Neural progenitor cell (in vitro differentiated cells): ENCODE data around the gene JPH3. TPM values are rescaled to one million over a fixed set of nuclear protein-coding genes. Genes with fewer than 3 reads are reported as not detected.

Experiments
- DNase-seq: peaks from one replicate; pipeline ENCODE4 v3.0.0-alpha.2; 2016; ENCODE audit warnings: low spot score
- H2AFZ ChIP-seq: fragments of 200-600 bp; sonication (generic); replicated peaks from 2 replicates; pipeline ENCODE4 v1.6.1; 2016; ENCODE audit warnings: antibody characterized with exemption
- H3F3A ChIP-seq: fragments of 200-600 bp; sonication (generic); 2 replicates; pipeline ENCODE4 v1.6.1; 2016; ENCODE audit warnings: antibody characterized with exemption, low read depth
- H3K27ac ChIP-seq: fragments of 200-600 bp; sonication (generic); 2 replicates; pipeline ENCODE4 v1.5.1; 2016; ENCODE audit warnings: mild to moderate bottlenecking
- H3K27me3 ChIP-seq: fragments of 200-600 bp; sonication (generic); 2 replicates; pipeline ENCODE4 v1.6.1; 2016; ENCODE audit warnings: mild to moderate bottlenecking, moderate library complexity
- H3K36me3 ChIP-seq: fragments of 200-600 bp; sonication (generic); 2 replicates; pipeline ENCODE4 v1.5.1; 2016
- H3K4me1 ChIP-seq: fragments of 200-600 bp; sonication (generic); 2 replicates; pipeline ENCODE4 v1.6.1; 2016; ENCODE audit warnings: mixed run types
- H3K4me2 ChIP-seq: fragments of 200-600 bp; sonication (generic); 2 replicates; pipeline ENCODE4 v1.6.1; 2016
- H3K4me3 ChIP-seq: fragments of 200-600 bp; sonication (generic); 2 replicates; pipeline ENCODE4 v1.5.1; 2016
- H3K79me2 ChIP-seq: fragments of 200-600 bp; sonication (generic); 2 replicates; pipeline ENCODE4 v1.6.1; 2016; ENCODE audit warnings: low read depth
- H3K9ac ChIP-seq: fragments of 200-600 bp; sonication (generic); 2 replicates; pipeline ENCODE4 v1.6.1; 2016
- H3K9me3 ChIP-seq: fragments of 200-600 bp; sonication (generic); 2 replicates; pipeline ENCODE4 v1.5.1; 2016; ENCODE audit warnings: low read depth
- H4K20me1 ChIP-seq: fragments of 200-600 bp; sonication (generic); 2 replicates; pipeline ENCODE4 v1.6.1; 2016; ENCODE audit warnings: low read depth
- H3K27ac Mint-ChIP-seq: 3 replicates; pipeline ENCODE4 v1.8.0; 2021; ENCODE audit warnings: mixed read lengths
- H3K27me3 Mint-ChIP-seq: 2 replicates; pipeline ENCODE4 v1.8.0; 2022; ENCODE audit warnings: low read depth, mild to moderate bottlenecking, inconsistent platforms, moderate library complexity, mixed read lengths; ENCODE audit not compliant: insufficient read depth
- H3K36me3 Mint-ChIP-seq: 3 replicates; pipeline ENCODE4 v1.8.0; 2021; ENCODE audit warnings: mixed read lengths
- H3K4me1 Mint-ChIP-seq: 3 replicates; pipeline ENCODE4 v1.8.0; 2021; ENCODE audit warnings: mixed read lengths
- H3K4me3 Mint-ChIP-seq: 3 replicates; pipeline ENCODE4 v1.8.0; 2021; ENCODE audit warnings: mild to moderate bottlenecking, moderate library complexity, mixed read lengths
- H3K9me3 Mint-ChIP-seq: 3 replicates; pipeline ENCODE4 v1.8.0; 2020; ENCODE audit warnings: mixed read lengths
- EZH2 ChIP-seq: fragments of 200-600 bp; sonication (generic); IDR thresholded peaks from 2 replicates; pipeline ENCODE4 v1.6.1; 2017; ENCODE audit warnings: antibody characterized with exemption, mild to moderate bottlenecking, moderate library complexity
- EZH2phosphoT487 ChIP-seq: fragments of 200-600 bp; sonication (generic); IDR thresholded peaks from 2 replicates; pipeline ENCODE4 v1.6.1; 2017; ENCODE audit warnings: antibody characterized with exemption
- total RNA-seq: library from RNA; depleted of rRNA; stranded (reverse); fragments of >200 nt; gene quantifications from 2 replicates; pipeline ENCODE4 v1.2.3, GENCODE V29; 2015; ENCODE audit warnings: low replicate concordance
- TF ChIP-seq, protein P1 (sequence below): fragments of 200-600 bp; sonication (generic); IDR thresholded peaks from 2 replicates; pipeline ENCODE4 v1.5.1; 2017; ENCODE audit warnings: antibody characterized with exemption, mild to moderate bottlenecking

The JPH3 gene
- total RNA-seq, 1 donor from 2014 or later: 7.1 TPM

- Histone ChIP-seq H3F3A (peaks cover 16% of the 10 kb centered on the region), H2AFZ (no peak overlapping the region), H3K4me1 (peaks cover 16% of the 10 kb centered on the region), H3K9ac (no peak overlapping the region), H3K27ac (no peak overlapping the region), H3K36me3 (no peaks in the 10 kb centered on the region), H3K4me2 (no peak overlapping the region), H3K4me3 (no peak overlapping the region), H3K27me3 (no peaks in the 10 kb centered on the region), H3K9me3 (no peaks in the 10 kb centered on the region), H4K20me1 (peaks cover 61% of the 10 kb centered on the region), H3K79me2 (no peaks in the 10 kb centered on the region)
- H3K36me3 Mint-ChIP-seq: no peaks in the 10 kb centered on the region
- H3K4me1 Mint-ChIP-seq: peaks cover 4% of the 10 kb centered on the region
- H3K27me3 Mint-ChIP-seq: peaks cover 3% of the 10 kb centered on the region
- no peak overlapping the region for H3K27ac Mint-ChIP-seq
- no peak for DNase-seq
- H3K4me3 Mint-ChIP-seq: no peak overlapping the region
- H3K9me3 Mint-ChIP-seq: no peaks in the 10 kb centered on the region
- TF ChIP-seq EZH2: no peak
- TF ChIP-seq, protein P1, sequence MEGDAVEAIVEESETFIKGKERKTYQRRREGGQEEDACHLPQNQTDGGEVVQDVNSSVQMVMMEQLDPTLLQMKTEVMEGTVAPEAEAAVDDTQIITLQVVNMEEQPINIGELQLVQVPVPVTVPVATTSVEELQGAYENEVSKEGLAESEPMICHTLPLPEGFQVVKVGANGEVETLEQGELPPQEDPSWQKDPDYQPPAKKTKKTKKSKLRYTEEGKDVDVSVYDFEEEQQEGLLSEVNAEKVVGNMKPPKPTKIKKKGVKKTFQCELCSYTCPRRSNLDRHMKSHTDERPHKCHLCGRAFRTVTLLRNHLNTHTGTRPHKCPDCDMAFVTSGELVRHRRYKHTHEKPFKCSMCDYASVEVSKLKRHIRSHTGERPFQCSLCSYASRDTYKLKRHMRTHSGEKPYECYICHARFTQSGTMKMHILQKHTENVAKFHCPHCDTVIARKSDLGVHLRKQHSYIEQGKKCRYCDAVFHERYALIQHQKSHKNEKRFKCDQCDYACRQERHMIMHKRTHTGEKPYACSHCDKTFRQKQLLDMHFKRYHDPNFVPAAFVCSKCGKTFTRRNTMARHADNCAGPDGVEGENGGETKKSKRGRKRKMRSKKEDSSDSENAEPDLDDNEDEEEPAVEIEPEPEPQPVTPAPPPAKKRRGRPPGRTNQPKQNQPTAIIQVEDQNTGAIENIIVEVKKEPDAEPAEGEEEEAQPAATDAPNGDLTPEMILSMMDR: peak; percentile 21
- no peak for TF ChIP-seq EZH2phosphoT487
Measured at GRCh38 chr16:87662254-87663204, 60.2 kb downstream of the JPH3 start.

DNA sequence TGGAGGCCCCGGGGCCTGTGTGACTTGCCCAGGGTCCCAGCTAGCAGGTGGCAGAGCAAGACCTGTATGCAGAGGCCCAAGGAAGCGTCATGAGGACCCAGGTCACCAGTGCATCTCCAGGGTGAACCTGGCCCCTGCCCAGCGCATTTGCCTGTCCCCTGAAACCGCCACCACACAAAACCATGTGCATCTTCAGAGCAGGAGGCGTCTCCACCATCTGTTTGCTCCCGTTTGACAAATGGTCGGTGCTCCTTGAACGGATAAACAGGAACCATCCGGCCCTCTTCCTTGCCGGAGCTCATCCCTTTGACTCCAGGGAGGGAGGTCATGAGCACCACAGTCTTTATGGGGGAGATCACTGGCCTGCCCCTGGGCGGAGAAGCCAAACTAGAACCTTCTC lies 62.5 kb downstream of the JPH3 start:
- no peak overlapping the region for H2AFZ ChIP-seq
- TF ChIP-seq EZH2 (no peak), EZH2phosphoT487 (no peak)
- TF ChIP-seq, protein P1: no peak
- no peaks in the 10 kb centered on the region for H3K79me2 ChIP-seq
- H3K27me3 ChIP-seq: no peaks in the 10 kb centered on the region
- no peak for DNase-seq
- peaks cover 5% of the 10 kb centered on the region for H3K4me1 ChIP-seq
- no peak overlapping the region for H3K27ac ChIP-seq
- H3K36me3 ChIP-seq: no peaks in the 10 kb centered on the region
- H3F3A ChIP-seq: peaks cover 6% of the 10 kb centered on the region
- Mint-ChIP-seq H3K4me1 (peaks cover 4% of the 10 kb centered on the region), H3K9me3 (no peaks in the 10 kb centered on the region), H3K27me3 (peaks cover 7% of the 10 kb centered on the region), H3K36me3 (no peaks in the 10 kb centered on the region), H3K4me3 (no peak overlapping the region), H3K27ac (no peak overlapping the region)
- peaks cover 48% of the 10 kb centered on the region for H4K20me1 ChIP-seq
- H3K9ac ChIP-seq: no peak overlapping the region
- H3K9me3 ChIP-seq: no peaks in the 10 kb centered on the region
- no peak overlapping the region for H3K4me2 ChIP-seq
- H3K4me3 ChIP-seq: no peak overlapping the region

- Histone ChIP-seq H3K27ac (no peak overlapping the region), H3K4me2 (no peak overlapping the region), H3K9me3 (no peaks in the 10 kb centered on the region), H3F3A (peaks cover 6% of the 10 kb centered on the region), H3K79me2 (no peaks in the 10 kb centered on the region), H3K9ac (no peak overlapping the region), H3K36me3 (no peaks in the 10 kb centered on the region), H3K27me3 (no peaks in the 10 kb centered on the region), H3K4me1 (peaks cover 5% of the 10 kb centered on the region), H4K20me1 (peaks cover 44% of the 10 kb centered on the region), H3K4me3 (no peak overlapping the region), H2AFZ (no peak overlapping the region)
- H3K27me3 Mint-ChIP-seq: peaks cover 7% of the 10 kb centered on the region
- TF ChIP-seq EZH2phosphoT487 (no peak), EZH2 (no peak)
- TF ChIP-seq, protein P1: no peak
- H3K36me3 Mint-ChIP-seq: no peaks in the 10 kb centered on the region
- H3K27ac Mint-ChIP-seq: no peak overlapping the region
- H3K9me3 Mint-ChIP-seq: no peaks in the 10 kb centered on the region
- peaks cover 4% of the 10 kb centered on the region for H3K4me1 Mint-ChIP-seq
- H3K4me3 Mint-ChIP-seq: no peak overlapping the region
- no peak for DNase-seq
Measured at GRCh38 chr16:87665193-87665592, 62.9 kb downstream of the JPH3 start.
